HEK293T (cell line): ENCODE data around the gene ZNF365.

Source experiments
- CTCF ChIA-PET: fragments of 350-600 bp; formaldehyde crosslinking; extraction: SDS; loops from one replicate; lab custom pipeline; 2021; ENCODE audit warnings: antibody characterized with exemption, inconsistent platforms; lab: Yijun Ruan, JAX
- POLR2A ChIA-PET: fragments of 350-600 bp; formaldehyde crosslinking; extraction: SDS; loops from one replicate; lab custom pipeline; 2020; ENCODE audit warnings: antibody characterized with exemption, inconsistent platforms; lab: Yijun Ruan, JAX
- DNase-seq: peaks from one replicate; pipeline ENCODE4 v3.0.0; 2012; ENCODE audit warnings: mixed read lengths; ENCODE audit errors: extremely low spot score
- ARNT ChIP-seq: fragments of 450-650 bp; IDR thresholded peaks from 2 replicates; pipeline ENCODE4 v1.6.1; 2017; ENCODE audit warnings: mild to moderate bottlenecking
- BHLHE40 ChIP-seq: fragments of 450-650 bp; IDR thresholded peaks from 2 replicates; pipeline ENCODE4 v1.6.1; 2016; ENCODE audit warnings: mild to moderate bottlenecking, moderate library complexity, borderline replicate concordance
- CTBP1 ChIP-seq: fragments of 450-650 bp; IDR thresholded peaks from 2 replicates; pipeline ENCODE4 v1.6.1; 2016; ENCODE audit warnings: borderline replicate concordance
- ELF4 ChIP-seq: fragments of 450-650 bp; IDR thresholded peaks from 2 replicates; pipeline ENCODE4 v1.6.1; 2017; ENCODE audit warnings: antibody characterized with exemption
- FOXA1 ChIP-seq: fragments of 450-650 bp; IDR thresholded peaks from 2 replicates; pipeline ENCODE4 v1.6.1; 2016; ENCODE audit warnings: mild to moderate bottlenecking
- FOXK2 ChIP-seq: fragments of 450-650 bp; IDR thresholded peaks from 2 replicates; pipeline ENCODE4 v1.6.1; 2016; ENCODE audit warnings: mild to moderate bottlenecking
- FOXM1 ChIP-seq: fragments of 450-650 bp; IDR thresholded peaks from 2 replicates; pipeline ENCODE4 v1.6.1; 2017; ENCODE audit warnings: mild to moderate bottlenecking, borderline replicate concordance
- HDGF ChIP-seq: fragments of 450-650 bp; IDR thresholded peaks from 2 replicates; pipeline ENCODE4 v1.6.1; 2017; ENCODE audit warnings: antibody characterized with exemption, borderline replicate concordance
- L3MBTL2 ChIP-seq: fragments of 450-650 bp; conservative IDR thresholded peaks from 2 replicates; pipeline ENCODE4 v1.6.1; 2016; ENCODE audit warnings: mild to moderate bottlenecking
- LEF1 ChIP-seq: fragments of 450-650 bp; IDR thresholded peaks from 2 replicates; pipeline ENCODE4 v1.6.1; 2017; ENCODE audit warnings: mild to moderate bottlenecking, borderline replicate concordance
- NFRKB ChIP-seq: fragments of 450-650 bp; IDR thresholded peaks from 2 replicates; pipeline ENCODE4 v1.6.1; 2016; ENCODE audit warnings: mild to moderate bottlenecking, moderate library complexity
- SP1 ChIP-seq: fragments of 450-650 bp; IDR thresholded peaks from 2 replicates; pipeline ENCODE4 v1.6.1; 2017
- SUZ12 ChIP-seq: fragments of 450-650 bp; IDR thresholded peaks from 2 replicates; pipeline ENCODE4 v1.6.1; 2016; ENCODE audit warnings: mild to moderate bottlenecking
- TARDBP ChIP-seq: fragments of 450-650 bp; IDR thresholded peaks from 2 replicates; pipeline ENCODE4 v1.6.1; 2016
- ZNF384 ChIP-seq: fragments of 450-650 bp; IDR thresholded peaks from 2 replicates; pipeline ENCODE4 v1.6.1; 2016
- TF ChIP-seq, protein P1 (sequence below): fragments of 450-650 bp; IDR thresholded peaks from 2 replicates; pipeline ENCODE4 v1.6.1; 2016

ZNF365 gene

DNA sequence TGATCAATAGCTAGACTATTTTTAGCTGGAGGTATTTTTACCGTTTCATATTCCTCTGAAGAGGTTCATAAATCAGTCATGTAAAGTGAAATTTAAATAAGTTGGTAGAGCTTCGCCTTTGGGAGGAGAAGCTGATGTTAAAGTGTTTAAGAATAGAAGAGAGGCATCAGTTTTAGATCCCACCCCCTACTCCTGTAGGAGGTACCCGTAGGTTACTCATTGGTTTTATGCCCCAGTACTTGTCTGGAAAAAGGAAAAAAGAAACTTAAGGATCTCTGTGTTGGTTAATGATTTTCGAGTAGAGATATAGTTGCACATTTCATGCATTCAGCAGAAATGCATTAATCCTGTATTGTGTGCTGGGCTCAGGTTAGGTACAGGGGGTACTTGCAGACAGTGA, 8.7 kb downstream of the ZNF365 start:
- ChIA-PET CTCF (no interaction called here), POLR2A (no interaction called here)
- no peak for TF ChIP-seq ELF4
- no peak for TF ChIP-seq LEF1
- TF ChIP-seq L3MBTL2: no peak
- TF ChIP-seq ARNT: no peak
- TF ChIP-seq, protein P1, sequence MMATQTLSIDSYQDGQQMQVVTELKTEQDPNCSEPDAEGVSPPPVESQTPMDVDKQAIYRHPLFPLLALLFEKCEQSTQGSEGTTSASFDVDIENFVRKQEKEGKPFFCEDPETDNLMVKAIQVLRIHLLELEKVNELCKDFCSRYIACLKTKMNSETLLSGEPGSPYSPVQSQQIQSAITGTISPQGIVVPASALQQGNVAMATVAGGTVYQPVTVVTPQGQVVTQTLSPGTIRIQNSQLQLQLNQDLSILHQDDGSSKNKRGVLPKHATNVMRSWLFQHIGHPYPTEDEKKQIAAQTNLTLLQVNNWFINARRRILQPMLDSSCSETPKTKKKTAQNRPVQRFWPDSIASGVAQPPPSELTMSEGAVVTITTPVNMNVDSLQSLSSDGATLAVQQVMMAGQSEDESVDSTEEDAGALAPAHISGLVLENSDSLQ: no peak
- TF ChIP-seq SP1: no peak
- no peak for TF ChIP-seq TARDBP
- no peak for TF ChIP-seq FOXM1
- no peak for DNase-seq

GRCh38 chr10:62384057-62384446, 9.9 kb downstream of the ZNF365 start:
- TF ChIP-seq HDGF (no peak), ARNT (no peak), ZNF384 (no peak), ELF4 (no peak), SP1 (no peak), LEF1 (no peak), L3MBTL2 (no peak), CTBP1 (no peak), FOXM1 (no peak), BHLHE40 (no peak), SUZ12 (no peak), TARDBP (no peak), NFRKB (no peak), FOXK2 (no peak), FOXA1 (no peak)
- TF ChIP-seq, protein P1: no peak
- ChIA-PET POLR2A (no interaction called here), CTCF (no interaction called here)
- DNase-seq: no peak

DNA sequence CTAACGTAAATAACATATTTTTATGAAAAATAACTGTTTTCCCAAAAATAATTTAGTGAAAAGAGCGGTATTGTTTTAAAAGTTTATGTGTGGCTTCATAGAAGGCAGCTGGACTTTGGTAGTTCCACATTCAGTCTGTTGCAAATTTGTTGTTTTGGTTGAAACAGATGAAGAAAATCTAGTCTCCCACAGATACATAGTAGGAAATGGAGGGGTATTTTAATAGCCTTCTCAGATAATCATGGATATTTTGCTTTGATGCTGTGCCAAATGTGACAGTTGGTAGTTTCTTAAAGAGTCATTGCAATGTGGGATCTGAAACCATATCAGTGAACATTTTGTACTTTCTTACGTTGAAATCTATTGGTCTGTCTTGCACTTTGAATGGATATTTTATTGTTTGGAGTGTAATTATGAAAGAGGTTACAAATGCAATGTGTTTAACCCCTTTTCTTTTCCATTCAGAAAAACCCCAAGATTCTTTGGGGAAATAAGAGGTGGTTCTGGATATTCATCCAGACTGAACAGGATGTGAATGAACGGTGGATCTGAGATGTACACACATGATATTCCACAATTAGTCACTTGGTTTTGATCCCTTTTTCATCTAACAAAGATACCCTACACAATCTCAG, 10.4 kb downstream of the ZNF365 start:
- no peak for DNase-seq
- CTCF ChIA-PET: no interaction called here
- no peak for TF ChIP-seq SUZ12
- POLR2A ChIA-PET: no interaction called here

- CTCF ChIA-PET: no interaction called here
- POLR2A ChIA-PET: no interaction called here
- DNase-seq: no peak
- TF ChIP-seq L3MBTL2 (no peak), CTBP1 (no peak), SUZ12 (no peak), NFRKB (no peak), ZNF384 (no peak), HDGF (no peak), ELF4 (no peak), FOXM1 (no peak), LEF1 (no peak), FOXK2 (no peak), BHLHE40 (no peak), FOXA1 (no peak), ARNT (no peak), SP1 (no peak), TARDBP (no peak)
- TF ChIP-seq, protein P1: no peak
These were observed 12.5 kb downstream of the ZNF365 start for GRCh38 chr10:62386356-62387320.

GRCh38 chr10:62388328-62388727, 14.2 kb downstream of the ZNF365 start:
- ChIA-PET CTCF (no interaction called here), POLR2A (no interaction called here)
- no peak for TF ChIP-seq HDGF
- TF ChIP-seq FOXA1: no peak
- TF ChIP-seq FOXK2: no peak
- no peak for TF ChIP-seq SP1
- no peak for TF ChIP-seq TARDBP
- no peak for TF ChIP-seq L3MBTL2
- no peak for DNase-seq

- ChIA-PET CTCF (no interaction called here), POLR2A (no interaction called here)
- no peak for DNase-seq
- TF ChIP-seq SUZ12 (no peak), FOXA1 (no peak), ELF4 (no peak), ARNT (no peak), TARDBP (no peak), SP1 (no peak), CTBP1 (no peak), BHLHE40 (no peak), ZNF384 (no peak), FOXM1 (no peak), NFRKB (no peak), L3MBTL2 (no peak), HDGF (no peak), LEF1 (no peak)
- TF ChIP-seq, protein P1: no peak
These were observed 16.5 kb downstream of the ZNF365 start for GRCh38 chr10:62390497-62391176.
